H1 (cell line): ENCODE measurements around the gene NMB. TPM values are rescaled to one million over a fixed set of nuclear protein-coding genes. Genes with fewer than 3 reads are reported as not detected.

Experiments
- BCL11A ChIP-seq, 2 experiments: IDR thresholded peaks; one replicate each; pipeline ENCODE4 v1.6.1; 2011; ENCODE audit warnings: low read depth in 2 of 2, low read length in 2 of 2, mild to moderate bottlenecking in 2 of 2
- MAFK ChIP-seq: IDR thresholded peaks from 2 replicates; pipeline ENCODE4 v1.6.1; 2012; ENCODE audit warnings: low read depth, mild to moderate bottlenecking, improper control_type of control experiment, low read length
- NRF1 ChIP-seq: IDR thresholded peaks from 2 replicates; pipeline ENCODE4 v1.6.1; 2011; ENCODE audit warnings: mild to moderate bottlenecking, low read depth, low read length, improper control_type of control experiment
- PHF8 ChIP-seq: fragments of 200-600 bp; sonication (generic); conservative IDR thresholded peaks from 2 replicates; pipeline ENCODE4 v1.7.1; 2012; ENCODE audit warnings: low read depth, mild to moderate bottlenecking, inconsistent platforms, low read length, moderate library complexity
- SAP30 ChIP-seq: fragments of 300-600 bp; sonication (generic); IDR thresholded peaks from 2 replicates; pipeline ENCODE4 v1.7.1; 2012; ENCODE audit warnings: low read length, moderate library complexity, mild to moderate bottlenecking, inconsistent platforms; ENCODE audit not compliant: insufficient read depth, insufficient replicate concordance
- polyA plus RNA-seq, 7 experiments: library from polyadenylated mRNA; depleted of rRNA in 3 of 7; stranded (reverse) in 5 of 7; unstranded in 2 of 7; fragments of >200 nt in 5 of 7; fragments of 200-250 nt in 2 of 7; gene quantifications; 1 replicate in 5 of 7; 2 replicates in 1 of 7; 4 replicates in 1 of 7; pipeline versions ENCODE4 v1.2.1 to v1.2.3, GENCODE V29; 2011 to 2013; ENCODE audit warnings: missing spikeins in 2 of 7, mixed read lengths in 2 of 7
- total RNA-seq: library from RNA; stranded (reverse); fragmentation: NEBNext Ultra II Directional; extraction: Animal tissue kit (Norgen Biotek cat#: 25700); gene quantifications from 2 replicates; pipeline ENCODE4 v1.2.1, GENCODE V29; 2021

The NMB gene
- total and polyA plus RNA-seq, 2 of the 8 experiments (the other 6 are each of a cell fraction or from before 2014, with no cell fraction given): 9.3 to 13.6 TPM

DNA sequence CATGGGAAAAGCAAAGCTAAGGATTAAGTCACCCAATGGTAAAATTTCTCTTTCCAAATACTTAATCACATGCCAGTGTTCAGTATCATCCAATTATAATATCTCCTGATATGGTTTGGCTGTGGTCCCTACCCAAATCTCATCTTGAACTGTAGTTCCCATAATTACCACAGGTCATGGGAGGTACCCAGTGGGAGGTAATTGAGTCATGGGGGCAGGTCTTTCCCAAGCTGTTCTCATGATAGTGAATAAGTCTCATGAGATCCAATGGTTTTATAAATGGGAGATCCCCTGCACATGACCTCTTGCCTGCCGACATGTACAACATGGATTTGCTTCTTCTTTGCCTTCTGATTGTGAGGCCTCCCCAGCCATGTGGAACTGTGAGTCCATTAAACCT lies 26.1 kb upstream of the NMB start (continued):
- TF ChIP-seq NRF1: no peak
- no peak for TF ChIP-seq SAP30
- TF ChIP-seq PHF8: no peak
- no peak for TF ChIP-seq MAFK
- TF ChIP-seq BCL11A (IDR thresholded peaks at IDR 0.05; ENCODE audit: low read depth in 2 of 2, low read length in 2 of 2): no peak
